Stimulated activated memory B cell treated with anti-CD40 and anti-IgM and Interleukin-4, amounts not matched to agents 10 μg/mL and 1 μg/mL and 100 μg/mL, for 72 hours (primary cell): ENCODE results near the gene BAZ1B.
A peak's percentile ranks its signal among the peaks of the same experiment; 100 is the strongest.
"Not testable (repeated sequence)": the region's sequence is repeated elsewhere in the genome, so short reads cannot be mapped to it uniquely, and the experiment has no call there.

Source experiments
- ATAC-seq: fragments of 150-1000 bp; cut with Tn5 transposase; 2 replicates; pipeline ENCODE4 v1.10.0; 2021
- H3K27ac Mint-ChIP-seq: one replicate; pipeline ENCODE4 v1.8.0; 2022; ENCODE audit warnings: mild to moderate bottlenecking, mixed read lengths
- H3K27me3 Mint-ChIP-seq: one replicate; pipeline ENCODE4 v1.8.0; 2022; ENCODE audit warnings: mixed read lengths
- H3K36me3 Mint-ChIP-seq: one replicate; pipeline ENCODE4 v1.8.0; 2022; ENCODE audit warnings: mixed read lengths
- H3K4me1 Mint-ChIP-seq: one replicate; pipeline ENCODE4 v1.8.0; 2022; ENCODE audit warnings: mixed read lengths
- H3K4me3 Mint-ChIP-seq: one replicate; pipeline ENCODE4 v1.8.0; 2022; ENCODE audit warnings: mild to moderate bottlenecking, moderate library complexity, mixed read lengths
- H3K9me3 Mint-ChIP-seq: one replicate; pipeline ENCODE4 v1.8.0; 2022; ENCODE audit warnings: mixed read lengths

BAZ1B gene

DNA sequence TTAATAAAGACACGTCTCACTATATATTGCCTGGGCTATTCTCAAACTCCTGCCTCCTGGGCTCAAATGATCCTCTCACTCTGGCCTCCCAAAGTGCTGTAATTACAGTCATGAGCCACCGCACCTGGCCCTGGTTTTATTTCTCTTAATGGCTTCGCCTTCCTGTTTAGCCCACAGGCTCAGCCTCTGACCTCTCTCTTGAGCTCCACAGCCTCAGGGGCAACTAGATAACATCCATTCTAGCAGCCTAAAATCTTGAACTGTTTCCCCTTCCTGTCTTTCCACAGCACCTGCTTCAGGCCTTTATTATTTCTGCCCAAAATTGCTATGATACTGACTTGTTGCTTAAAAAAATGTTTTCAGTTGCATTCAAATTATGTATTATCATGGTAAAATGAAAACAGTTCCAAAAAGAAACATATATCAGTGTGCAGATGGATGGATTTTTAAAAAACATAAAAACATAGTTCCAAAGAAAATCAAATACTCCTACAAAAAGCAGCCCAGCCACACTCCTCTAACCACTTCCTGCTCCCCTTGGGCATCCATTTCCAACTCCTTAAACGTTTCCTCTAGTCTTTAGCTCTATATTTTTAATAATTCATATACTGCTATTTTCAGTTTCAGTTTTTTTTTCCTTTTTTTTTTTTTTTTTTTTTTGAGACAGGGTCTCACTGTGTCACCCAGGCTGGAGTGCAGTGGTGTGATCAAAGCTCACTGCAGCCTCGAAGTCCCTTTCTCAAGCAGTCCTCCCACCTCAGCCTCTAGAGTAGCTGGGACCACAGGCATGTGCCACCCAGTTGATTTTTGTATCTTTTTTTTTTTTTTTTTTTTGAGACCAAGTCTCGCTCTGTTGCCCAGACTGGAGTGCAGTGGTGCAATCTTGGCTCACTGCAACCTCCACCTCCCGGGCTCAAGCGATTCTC is 5.1 kb upstream of the BAZ1B start:
- Mint-ChIP-seq H3K4me3 (peak overlapping the region; percentile 6), H3K36me3 (peaks cover 2% of the 10 kb centered on the region), H3K27me3 (no peaks in the 10 kb centered on the region), H3K27ac (peak overlapping the region; percentile 81), H3K4me1 (peaks cover 32% of the 10 kb centered on the region), H3K9me3 (no peaks in the 10 kb centered on the region)
- no peak for ATAC-seq

GRCh38 chr7:73526158-73526494 is 4.0 kb upstream of the BAZ1B start:
- Mint-ChIP-seq H3K4me1 (peaks cover 34% of the 10 kb centered on the region), H3K4me3 (peak overlapping the region; percentile 77), H3K27ac (peak overlapping the region; percentile 83)
- ATAC-seq, H3K9me3 Mint-ChIP-seq, H3K27me3 Mint-ChIP-seq, H3K36me3 Mint-ChIP-seq: not testable (repeated sequence)

DNA sequence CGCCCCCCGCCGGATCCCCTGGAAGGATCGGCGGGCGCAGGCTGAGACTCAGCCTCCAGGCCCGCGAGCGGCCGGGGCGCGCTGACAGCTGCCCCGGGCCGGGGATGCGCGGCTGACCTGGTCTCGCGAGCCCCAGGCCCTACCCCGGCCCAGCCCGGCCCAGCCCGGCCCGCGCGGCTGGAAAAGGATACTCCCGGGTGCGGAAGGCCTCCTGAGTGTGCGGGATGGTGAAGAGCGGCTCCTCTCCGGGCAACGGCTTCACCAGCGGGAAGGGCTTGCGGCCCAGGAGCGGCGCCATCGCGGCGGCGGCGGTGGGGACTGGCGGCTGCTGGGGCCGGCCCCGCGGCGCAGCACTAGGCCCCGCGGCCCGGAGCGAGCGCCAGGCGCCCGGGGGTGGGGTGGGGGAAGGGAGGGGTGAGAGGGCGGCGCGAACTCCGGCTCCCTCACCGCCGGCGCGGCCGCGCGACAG is 423 bp downstream of the BAZ1B start:
- Mint-ChIP-seq H3K9me3 (no peaks in the 10 kb centered on the region), H3K27me3 (no peaks in the 10 kb centered on the region), H3K4me3 (peak overlapping the region; percentile 83), H3K4me1 (peaks cover 69% of the 10 kb centered on the region), H3K36me3 (peaks cover 27% of the 10 kb centered on the region), H3K27ac (peak overlapping the region; percentile 89)
- ATAC-seq: peak; percentile 78

DNA sequence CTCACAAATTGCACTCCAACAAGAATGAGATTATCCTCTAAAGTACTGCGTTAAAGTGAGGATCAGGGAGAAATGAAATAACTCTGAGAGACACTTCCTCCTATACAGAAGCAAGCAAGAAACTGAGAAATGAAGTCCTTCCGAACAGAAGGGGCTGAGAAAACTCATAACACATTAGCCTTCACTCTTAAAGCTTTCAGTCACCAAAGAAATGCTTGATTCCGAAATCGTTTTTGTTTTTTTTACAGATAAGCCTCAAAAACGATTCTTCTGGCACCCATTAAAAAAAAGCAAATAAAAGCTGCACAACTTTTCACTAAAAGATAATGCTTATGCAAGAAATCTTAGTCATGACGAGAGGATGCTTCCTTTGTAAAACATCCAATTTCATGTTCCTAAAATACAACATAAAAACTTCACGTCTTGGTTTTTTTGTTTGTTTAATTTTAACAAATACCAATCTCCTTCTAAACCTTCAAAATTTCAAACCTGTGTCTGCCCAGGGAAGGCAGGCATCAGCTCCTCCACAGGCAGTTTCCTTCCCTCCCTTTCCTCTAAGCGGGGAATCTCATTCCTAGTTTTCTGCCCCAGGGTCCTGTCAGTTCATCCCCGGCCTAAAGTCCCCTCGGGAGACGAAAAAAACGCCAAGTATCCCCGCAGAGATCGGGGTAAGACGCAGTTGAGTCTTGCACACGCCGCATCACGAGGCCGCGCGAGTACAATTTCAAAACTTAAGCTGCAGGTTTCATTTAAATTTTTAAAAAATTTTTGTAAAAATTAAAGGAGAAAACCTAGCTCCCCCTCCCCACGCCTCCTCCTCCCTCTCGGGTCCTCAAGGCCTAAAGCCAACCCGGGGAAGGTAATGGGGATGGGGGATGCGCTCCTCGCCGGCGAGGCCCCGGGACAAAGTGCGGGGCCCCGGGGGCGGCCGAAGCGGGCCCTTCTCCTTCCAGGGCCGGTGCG is 1.1 kb downstream of the BAZ1B start:
- Mint-ChIP-seq H3K27me3 (no peaks in the 10 kb centered on the region), H3K4me3 (peak overlapping the region; percentile 88), H3K36me3 (peaks cover 27% of the 10 kb centered on the region), H3K4me1 (peaks cover 69% of the 10 kb centered on the region), H3K9me3 (no peaks in the 10 kb centered on the region), H3K27ac (peak overlapping the region; percentile 85)
- no peak for ATAC-seq

DNA sequence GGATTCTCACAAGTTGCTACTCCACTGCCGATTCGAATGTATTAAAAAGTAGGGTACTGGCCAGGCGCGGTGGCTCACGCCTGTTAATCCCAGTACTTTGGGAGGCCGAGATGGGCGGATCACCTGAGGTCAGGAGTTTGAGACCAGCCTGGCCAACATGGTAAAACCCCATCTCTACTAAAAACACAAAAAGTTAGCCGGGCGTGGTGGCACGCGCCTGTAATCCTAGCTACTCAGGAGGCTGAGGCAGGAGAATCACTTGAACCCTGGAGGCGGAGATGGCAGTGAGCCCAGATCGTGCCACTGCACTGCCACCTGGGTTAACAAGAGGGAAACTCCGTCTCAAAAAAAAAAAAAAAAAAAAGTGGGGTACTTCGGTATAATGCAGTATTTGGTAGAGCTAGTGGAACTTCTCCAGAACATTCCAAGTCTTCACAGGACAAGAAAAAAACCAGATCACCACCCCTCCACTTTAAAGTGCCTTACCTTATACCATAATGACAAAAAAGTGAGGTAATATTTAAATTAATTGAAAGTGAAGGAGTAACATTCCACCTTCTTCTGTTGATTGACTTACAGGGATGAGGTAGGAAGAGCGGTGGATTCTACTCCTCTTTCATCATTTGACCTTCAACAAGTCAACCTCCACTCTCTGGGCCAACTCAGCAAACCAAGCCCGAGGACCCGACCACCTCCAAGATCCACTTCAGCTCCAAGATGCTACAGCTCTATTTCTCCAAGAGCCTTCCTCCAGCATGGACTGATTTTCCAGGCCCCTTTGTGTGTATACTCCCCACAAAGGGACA is 2.0 kb downstream of the BAZ1B start:
- Mint-ChIP-seq H3K27ac (peak overlapping the region; percentile 85), H3K4me1 (peaks cover 60% of the 10 kb centered on the region), H3K36me3 (peaks cover 29% of the 10 kb centered on the region), H3K27me3 (no peaks in the 10 kb centered on the region), H3K9me3 (no peaks in the 10 kb centered on the region), H3K4me3 (peak overlapping the region; percentile 88)
- no peak for ATAC-seq

- Mint-ChIP-seq H3K4me1 (peaks cover 51% of the 10 kb centered on the region), H3K4me3 (peak overlapping the region; percentile 1), H3K27ac (no peak overlapping the region), H3K9me3 (no peaks in the 10 kb centered on the region), H3K27me3 (no peaks in the 10 kb centered on the region), H3K36me3 (peaks cover 42% of the 10 kb centered on the region)
- ATAC-seq: no peak
These were observed 3.6 kb downstream of the BAZ1B start for GRCh38 chr7:73518470-73518869.

DNA sequence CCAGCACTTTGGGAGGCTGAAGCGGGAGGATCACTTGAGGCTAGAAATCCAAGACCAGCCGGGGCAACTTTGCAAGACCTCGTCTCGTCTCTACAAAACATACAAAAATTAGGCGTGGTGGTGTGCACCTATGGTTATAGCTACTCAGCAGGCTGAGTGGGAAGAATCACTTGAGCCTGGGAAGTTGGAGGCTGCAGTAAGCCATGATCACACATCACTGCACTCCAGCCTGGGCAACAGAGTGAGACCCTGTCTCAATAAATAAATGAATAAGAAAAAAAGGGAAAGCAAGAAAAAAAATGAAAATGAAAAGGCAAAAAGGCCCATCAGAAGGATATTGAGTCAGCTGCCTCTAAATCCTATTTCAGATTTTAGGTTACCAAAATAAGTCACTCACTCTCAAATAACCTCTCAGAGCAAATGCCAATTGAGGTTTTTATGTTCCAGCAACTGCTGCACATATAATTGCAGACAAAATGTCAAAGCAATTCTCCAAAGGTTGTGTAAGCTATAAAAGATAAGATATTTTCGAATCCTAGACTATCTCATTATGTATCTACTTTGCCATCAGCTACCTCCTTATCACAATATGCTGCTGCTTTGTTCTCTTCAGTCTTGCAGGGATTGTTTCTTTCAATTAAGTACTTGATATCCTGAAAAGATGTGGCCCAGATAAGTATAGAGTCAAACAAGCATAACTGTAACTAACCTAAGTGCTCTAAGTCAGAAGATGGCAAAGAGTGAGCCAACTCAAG is 4.7 kb downstream of the BAZ1B start:
- no peaks in the 10 kb centered on the region for H3K27me3 Mint-ChIP-seq
- H3K4me1 Mint-ChIP-seq: peaks cover 51% of the 10 kb centered on the region
- no peak for ATAC-seq
- H3K27ac Mint-ChIP-seq: no peak overlapping the region
- H3K4me3 Mint-ChIP-seq: no peak overlapping the region
- peaks cover 45% of the 10 kb centered on the region for H3K36me3 Mint-ChIP-seq
- no peaks in the 10 kb centered on the region for H3K9me3 Mint-ChIP-seq

DNA sequence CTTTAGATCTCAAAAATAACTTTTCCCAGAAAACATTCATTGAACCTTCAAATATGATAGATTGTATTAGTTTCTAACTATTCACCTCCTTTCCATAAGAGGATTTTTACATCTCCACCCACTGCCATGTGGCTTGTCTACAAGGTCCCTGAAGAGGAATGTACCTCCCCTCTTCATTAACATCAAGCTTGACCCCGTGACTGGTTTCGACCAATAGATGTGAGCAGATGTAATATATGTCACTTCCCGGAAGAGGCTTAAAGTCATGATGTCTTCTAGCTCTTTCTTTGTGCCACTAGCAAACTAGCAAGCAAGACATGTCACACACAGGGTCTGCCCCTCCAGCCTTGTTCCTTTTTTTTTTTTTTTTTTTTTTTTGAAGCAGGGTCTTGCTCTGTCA is 6.9 kb downstream of the BAZ1B start:
- no peak overlapping the region for H3K27ac Mint-ChIP-seq
- no peaks in the 10 kb centered on the region for H3K27me3 Mint-ChIP-seq
- no peaks in the 10 kb centered on the region for H3K9me3 Mint-ChIP-seq
- ATAC-seq: no peak
- peaks cover 48% of the 10 kb centered on the region for H3K36me3 Mint-ChIP-seq
- peaks cover 39% of the 10 kb centered on the region for H3K4me1 Mint-ChIP-seq
- no peak overlapping the region for H3K4me3 Mint-ChIP-seq

GRCh38 chr7:73512018-73512780 is 9.9 kb downstream of the BAZ1B start:
- ATAC-seq: no peak
- Mint-ChIP-seq H3K9me3 (no peaks in the 10 kb centered on the region), H3K27me3 (no peaks in the 10 kb centered on the region), H3K27ac (no peak overlapping the region), H3K4me1 (peaks cover 10% of the 10 kb centered on the region), H3K4me3 (no peak overlapping the region), H3K36me3 (peaks cover 56% of the 10 kb centered on the region)

- Mint-ChIP-seq H3K4me3 (no peak overlapping the region), H3K27me3 (no peaks in the 10 kb centered on the region), H3K36me3 (peaks cover 60% of the 10 kb centered on the region), H3K9me3 (no peaks in the 10 kb centered on the region), H3K27ac (no peak overlapping the region), H3K4me1 (peaks cover 5% of the 10 kb centered on the region)
- no peak for ATAC-seq
These were observed 12.6 kb downstream of the BAZ1B start for GRCh38 chr7:73509463-73509862.

- no peak for ATAC-seq
- H3K9me3 Mint-ChIP-seq: no peaks in the 10 kb centered on the region
- H3K27ac Mint-ChIP-seq: no peak overlapping the region
- no peaks in the 10 kb centered on the region for H3K27me3 Mint-ChIP-seq
- H3K36me3 Mint-ChIP-seq: peaks cover 63% of the 10 kb centered on the region
- no peak overlapping the region for H3K4me3 Mint-ChIP-seq
- H3K4me1 Mint-ChIP-seq: no peaks in the 10 kb centered on the region
These were observed 14.5 kb downstream of the BAZ1B start for GRCh38 chr7:73507556-73507955.

DNA sequence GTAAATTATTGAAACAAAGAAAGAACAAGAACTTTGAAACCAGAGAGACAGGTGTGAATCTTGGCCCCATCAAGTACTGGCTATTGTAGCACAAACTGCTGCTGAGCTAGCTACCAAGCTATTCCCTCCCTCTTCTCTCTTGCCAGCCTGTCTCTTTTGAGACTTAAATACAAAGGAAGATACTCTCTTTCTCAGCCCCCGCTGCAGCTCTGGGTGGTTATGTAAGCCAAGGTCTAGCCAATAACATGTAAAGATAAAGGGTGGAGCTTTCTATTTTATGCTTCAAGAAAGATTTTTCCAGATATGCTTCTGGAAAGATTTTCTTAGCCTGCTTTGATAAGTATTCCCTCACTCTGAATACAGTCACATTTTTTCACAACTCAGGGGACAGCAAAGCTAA is 17.2 kb downstream of the BAZ1B start:
- Mint-ChIP-seq H3K4me1 (no peaks in the 10 kb centered on the region), H3K9me3 (no peaks in the 10 kb centered on the region), H3K27me3 (no peaks in the 10 kb centered on the region), H3K4me3 (no peak overlapping the region), H3K27ac (peak overlapping the region; percentile 32), H3K36me3 (peaks cover 66% of the 10 kb centered on the region)
- ATAC-seq: no peak

DNA sequence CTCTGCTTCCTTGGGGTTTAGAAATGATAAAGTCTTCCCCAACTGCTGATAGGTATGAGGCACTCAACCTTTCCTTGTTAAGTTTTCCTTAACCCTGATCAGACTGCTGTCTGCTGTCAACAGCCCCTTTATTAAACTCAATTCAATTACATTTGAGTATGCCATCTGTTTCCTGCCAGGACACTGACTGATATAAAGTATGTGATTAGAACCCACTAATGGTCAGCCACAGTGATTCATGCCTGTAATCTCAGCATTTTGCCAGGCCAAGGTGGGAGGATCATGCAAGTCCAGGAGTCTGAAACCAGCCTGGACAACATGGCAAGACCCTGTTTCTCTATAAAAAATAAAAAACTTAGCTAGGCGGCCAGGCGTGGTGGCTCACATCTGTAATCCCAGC is 18.1 kb downstream of the BAZ1B start:
- Mint-ChIP-seq H3K4me1 (no peaks in the 10 kb centered on the region), H3K27ac (no peak overlapping the region), H3K4me3 (no peak overlapping the region), H3K9me3 (no peaks in the 10 kb centered on the region), H3K27me3 (no peaks in the 10 kb centered on the region), H3K36me3 (peaks cover 69% of the 10 kb centered on the region)
- ATAC-seq: no peak

GRCh38 chr7:73503229-73503628 is 18.9 kb downstream of the BAZ1B start:
- Mint-ChIP-seq H3K36me3 (peaks cover 68% of the 10 kb centered on the region), H3K9me3 (no peaks in the 10 kb centered on the region), H3K27ac (no peak overlapping the region), H3K4me1 (no peaks in the 10 kb centered on the region), H3K27me3 (no peaks in the 10 kb centered on the region), H3K4me3 (no peak overlapping the region)
- no peak for ATAC-seq
